ENCODE measurements around the gene B3GALT5. TPM values are rescaled to one million over a fixed set of nuclear protein-coding genes. Genes with fewer than 3 reads are reported as not detected.
A peak's percentile ranks its signal among the peaks of the same experiment; 100 is the strongest.

The B3GALT5 gene
- total RNA-seq, 2 donors from 2014 or later: not detected

- peaks cover 0 to 2% of the 10 kb centered on the region in 2 donors for H3K36me3 Mint-ChIP-seq (ENCODE audit: insufficient read depth in 2 of 2)
- H3K4me3 Mint-ChIP-seq: no peak overlapping the region
- peaks cover 7% of the 10 kb centered on the region for H3K27me3 Mint-ChIP-seq (ENCODE audit: low read depth)
- DNase-seq: no peak
- no peak overlapping the region for H3K27ac Mint-ChIP-seq
- H3K4me1 Mint-ChIP-seq (ENCODE audit: low read depth): no peaks in the 10 kb centered on the region
- no peak for ATAC-seq (replicated peaks in 1 of 2)
- peaks cover 0 to 4% of the 10 kb centered on the region in 2 donors for H3K9me3 Mint-ChIP-seq
Measured at GRCh38 chr21:39588884-39589283, 23.9 kb upstream of the B3GALT5 start.

GRCh38 chr21:39593522-39593921 is 19.2 kb upstream of the B3GALT5 start:
- Mint-ChIP-seq H3K9me3 (peaks cover 0 to 2% of the 10 kb centered on the region in 2 donors), H3K27me3 (ENCODE audit: low read depth) (no peaks in the 10 kb centered on the region), H3K27ac (no peak overlapping the region), H3K4me3 (no peak overlapping the region), H3K36me3 (ENCODE audit: insufficient read depth in 2 of 2) (peaks cover 0 to 2% of the 10 kb centered on the region in 2 donors), H3K4me1 (ENCODE audit: low read depth) (no peaks in the 10 kb centered on the region)
- DNase-seq (no peak), ATAC-seq (replicated peaks in 1 of 2) (no peak)

- ATAC-seq (replicated peaks in 1 of 2) (no peak), DNase-seq (no peak)
- H3K36me3 Mint-ChIP-seq (ENCODE audit: insufficient read depth in 2 of 2): no peaks in the 10 kb centered on the region
- H3K4me1 Mint-ChIP-seq (ENCODE audit: low read depth): no peaks in the 10 kb centered on the region
- no peak overlapping the region for H3K27ac Mint-ChIP-seq
- H3K27me3 Mint-ChIP-seq (ENCODE audit: low read depth): no peaks in the 10 kb centered on the region
- no peak overlapping the region for H3K4me3 Mint-ChIP-seq
- H3K9me3 Mint-ChIP-seq: no peaks in the 10 kb centered on the region
Measured at GRCh38 chr21:39595465-39595864, 17.3 kb upstream of the B3GALT5 start.

- Mint-ChIP-seq H3K36me3 (ENCODE audit: insufficient read depth in 2 of 2) (no peaks in the 10 kb centered on the region), H3K4me1 (ENCODE audit: low read depth) (no peaks in the 10 kb centered on the region), H3K9me3 (no peaks in the 10 kb centered on the region), H3K27me3 (ENCODE audit: low read depth) (peaks cover 7% of the 10 kb centered on the region), H3K27ac (no peak overlapping the region), H3K4me3 (no peak overlapping the region)
- ATAC-seq (replicated peaks in 1 of 2) (no peak), DNase-seq (no peak)
Measured at GRCh38 chr21:39597595-39597994, 15.1 kb upstream of the B3GALT5 start.

- Mint-ChIP-seq H3K36me3 (ENCODE audit: insufficient read depth in 2 of 2) (no peaks in the 10 kb centered on the region), H3K4me3 (no peak overlapping the region), H3K9me3 (no peaks in the 10 kb centered on the region), H3K27ac (no peak overlapping the region), H3K4me1 (ENCODE audit: low read depth) (no peaks in the 10 kb centered on the region), H3K27me3 (ENCODE audit: low read depth) (peaks cover 7% of the 10 kb centered on the region)
- ATAC-seq (replicated peaks in 1 of 2) (no peak), DNase-seq (no peak)
Measured at GRCh38 chr21:39599191-39599970, 13.4 kb upstream of the B3GALT5 start.

GRCh38 chr21:39601187-39601928 is 11.4 kb upstream of the B3GALT5 start:
- ATAC-seq (replicated peaks in 1 of 2) (no peak), DNase-seq (no peak)
- Mint-ChIP-seq H3K9me3 (no peaks in the 10 kb centered on the region), H3K4me1 (ENCODE audit: low read depth) (no peaks in the 10 kb centered on the region), H3K4me3 (no peak overlapping the region), H3K27me3 (ENCODE audit: low read depth) (peaks cover 7% of the 10 kb centered on the region), H3K27ac (no peak overlapping the region), H3K36me3 (ENCODE audit: insufficient read depth in 2 of 2) (no peaks in the 10 kb centered on the region)

- DNase-seq: no peak
- no peak overlapping the region for H3K4me3 Mint-ChIP-seq
- H3K27ac Mint-ChIP-seq: no peak overlapping the region
- ATAC-seq (replicated peaks in 1 of 2): no peak
- no peaks in the 10 kb centered on the region for H3K4me1 Mint-ChIP-seq (ENCODE audit: low read depth)
- H3K9me3 Mint-ChIP-seq: no peaks in the 10 kb centered on the region
- peaks cover 7% of the 10 kb centered on the region for H3K27me3 Mint-ChIP-seq (ENCODE audit: low read depth)
- H3K36me3 Mint-ChIP-seq (ENCODE audit: insufficient read depth in 2 of 2): no peaks in the 10 kb centered on the region
Measured at GRCh38 chr21:39602076-39602689, 10.6 kb upstream of the B3GALT5 start.

GRCh38 chr21:39602793-39603192 is 9.9 kb upstream of the B3GALT5 start:
- no peaks in the 10 kb centered on the region for H3K36me3 Mint-ChIP-seq (ENCODE audit: insufficient read depth in 2 of 2)
- DNase-seq (no peak), ATAC-seq (replicated peaks in 1 of 2) (no peak)
- no peaks in the 10 kb centered on the region for H3K9me3 Mint-ChIP-seq
- peaks cover 7% of the 10 kb centered on the region for H3K27me3 Mint-ChIP-seq (ENCODE audit: low read depth)
- no peaks in the 10 kb centered on the region for H3K4me1 Mint-ChIP-seq (ENCODE audit: low read depth)
- no peak overlapping the region for H3K4me3 Mint-ChIP-seq
- no peak overlapping the region for H3K27ac Mint-ChIP-seq

- no peak overlapping the region for H3K4me3 Mint-ChIP-seq
- H3K27ac Mint-ChIP-seq: no peak overlapping the region
- ATAC-seq (replicated peaks in 1 of 2) (no peak), DNase-seq (no peak)
- H3K36me3 Mint-ChIP-seq (ENCODE audit: insufficient read depth in 2 of 2): no peaks in the 10 kb centered on the region
- H3K9me3 Mint-ChIP-seq: no peaks in the 10 kb centered on the region
- H3K4me1 Mint-ChIP-seq (ENCODE audit: low read depth): no peaks in the 10 kb centered on the region
- peaks cover 7% of the 10 kb centered on the region for H3K27me3 Mint-ChIP-seq (ENCODE audit: low read depth)
Measured at GRCh38 chr21:39604951-39605350, 7.8 kb upstream of the B3GALT5 start.

GRCh38 chr21:39610703-39611102 is 2.0 kb upstream of the B3GALT5 start:
- H3K4me3 Mint-ChIP-seq: no peak overlapping the region
- H3K27ac Mint-ChIP-seq: no peak overlapping the region
- peaks cover 35% of the 10 kb centered on the region for H3K27me3 Mint-ChIP-seq (ENCODE audit: low read depth)
- DNase-seq (no peak), ATAC-seq (replicated peaks in 1 of 2) (no peak)
- H3K4me1 Mint-ChIP-seq (ENCODE audit: low read depth): no peaks in the 10 kb centered on the region
- H3K9me3 Mint-ChIP-seq: no peaks in the 10 kb centered on the region
- H3K36me3 Mint-ChIP-seq (ENCODE audit: insufficient read depth in 2 of 2): no peaks in the 10 kb centered on the region

GRCh38 chr21:39611551-39612190 is 1.1 kb upstream of the B3GALT5 start:
- no peaks in the 10 kb centered on the region for H3K4me1 Mint-ChIP-seq (ENCODE audit: low read depth)
- H3K27ac Mint-ChIP-seq: no peak overlapping the region
- H3K27me3 Mint-ChIP-seq (ENCODE audit: low read depth): peaks cover 43% of the 10 kb centered on the region
- H3K4me3 Mint-ChIP-seq: no peak overlapping the region
- H3K9me3 Mint-ChIP-seq: no peaks in the 10 kb centered on the region
- ATAC-seq (replicated peaks in 1 of 2) (no peak), DNase-seq (no peak)
- H3K36me3 Mint-ChIP-seq (ENCODE audit: insufficient read depth in 2 of 2): no peaks in the 10 kb centered on the region

GRCh38 chr21:39613041-39613934 is 548 bp downstream of the B3GALT5 start:
- Mint-ChIP-seq H3K36me3 (ENCODE audit: insufficient read depth in 2 of 2) (no peaks in the 10 kb centered on the region), H3K27me3 (ENCODE audit: low read depth) (peaks cover 43% of the 10 kb centered on the region), H3K27ac (no peak overlapping the region), H3K4me1 (ENCODE audit: low read depth) (no peaks in the 10 kb centered on the region), H3K4me3 (peak overlapping the region; percentile 8 to 16), H3K9me3 (no peaks in the 10 kb centered on the region)
- no peak for ATAC-seq (replicated peaks in 1 of 2)
- DNase-seq: no peak

Measured in activated T-cell treated with anti-CD3 and anti-CD28 coated beads, Interleukin-2, amount 50 U/mL, for 72 hours (primary cell).